Osteoblast (primary cell): Measurements from ENCODE around the gene SYT8. TPM values are rescaled to one million over a fixed set of nuclear protein-coding genes. Genes with fewer than 3 reads are reported as not detected.
A peak's percentile ranks its signal among the peaks of the same experiment; 100 is the strongest.

Experiments
- DNase-seq: peaks from one replicate; pipeline ENCODE4 v3.0.0; 2011; ENCODE audit warnings: low spot score, mixed read lengths; ENCODE audit not compliant: insufficient read length; ENCODE audit errors: missing footprints
- H2AFZ ChIP-seq: 2 replicates; pipeline ENCODE4 v1.6.0; 2011; ENCODE audit warnings: mild to moderate bottlenecking, low read length
- H3K27ac ChIP-seq: 2 replicates; pipeline ENCODE4 v1.5.1; 2011; ENCODE audit warnings: mild to moderate bottlenecking, low read depth, low read length, moderate library complexity
- H3K27me3 ChIP-seq: 2 replicates; pipeline ENCODE4 v1.6.0; 2012; ENCODE audit warnings: mild to moderate bottlenecking, control low read depth, inconsistent platforms, low read length, moderate library complexity; ENCODE audit not compliant: insufficient read depth
- H3K36me3 ChIP-seq: 2 replicates; pipeline ENCODE4 v1.5.1; 2011; ENCODE audit warnings: mild to moderate bottlenecking, low read length, control low read depth, moderate library complexity; ENCODE audit not compliant: insufficient read depth
- H3K4me1 ChIP-seq: 2 replicates; pipeline ENCODE4 v1.5.1; 2011; ENCODE audit warnings: mild to moderate bottlenecking, low read length, control low read depth, moderate library complexity; ENCODE audit not compliant: insufficient read depth
- H3K4me2 ChIP-seq: 2 replicates; pipeline ENCODE4 v1.6.0; 2011; ENCODE audit warnings: mild to moderate bottlenecking, low read length; ENCODE audit not compliant: insufficient read depth
- H3K4me3 ChIP-seq: fragments of 200-600 bp; sonication (generic); 3 replicates; pipeline ENCODE4 v1.5.1; 2012; ENCODE audit warnings: mild to moderate bottlenecking, low read length, inconsistent platforms; ENCODE audit not compliant: insufficient read depth
- H3K79me2 ChIP-seq: 2 replicates; pipeline ENCODE4 v1.6.0; 2012; ENCODE audit warnings: mild to moderate bottlenecking, low read length, control low read depth, inconsistent platforms; ENCODE audit not compliant: insufficient read depth
- H3K9me3 ChIP-seq: 2 replicates; pipeline ENCODE4 v1.5.1; 2011; ENCODE audit warnings: low read depth, low read length, control low read depth
- H4K20me1 ChIP-seq: 2 replicates; pipeline ENCODE4 v1.6.0; 2012; ENCODE audit warnings: mild to moderate bottlenecking, low read length, control low read depth; ENCODE audit not compliant: insufficient read depth
- CTCF ChIP-seq: IDR thresholded peaks from 2 replicates; pipeline ENCODE4 v1.5.1; 2011; ENCODE audit warnings: mild to moderate bottlenecking, low read depth, low read length, moderate library complexity; ENCODE audit errors: extremely low read depth
- total RNA-seq: library from RNA; depleted of rRNA; stranded (reverse); fragments of >200 nt; gene quantifications from 2 replicates; pipeline ENCODE4 v1.2.3, GENCODE V29; 2012

The SYT8 gene
- total RNA-seq, 1 donor, result 0.36 TPM

GRCh38 chr11:1825039-1825740 is 9.6 kb upstream of the SYT8 start:
- H3K27ac ChIP-seq, result peak overlapping the region; percentile 94
- no peak overlapping the region for H2AFZ ChIP-seq
- no peak overlapping the region for H3K4me3 ChIP-seq
- H4K20me1 ChIP-seq, result no peaks in the 10 kb centered on the region
- H3K9me3 ChIP-seq, result no peaks in the 10 kb centered on the region
- H3K36me3 ChIP-seq, result no peaks in the 10 kb centered on the region
- TF ChIP-seq CTCF, result peak; percentile 54
- DNase-seq, result peak; percentile 96
- no peaks in the 10 kb centered on the region for H3K79me2 ChIP-seq
- no peak overlapping the region for H3K4me2 ChIP-seq
- no peaks in the 10 kb centered on the region for H3K27me3 ChIP-seq
- peaks cover 60% of the 10 kb centered on the region for H3K4me1 ChIP-seq

- Histone ChIP-seq H2AFZ (no peak overlapping the region), H3K4me2 (peak overlapping the region; percentile 75)
Observed at GRCh38 chr11:1825785-1826451, 8.9 kb upstream of the SYT8 start.

GRCh38 chr11:1826552-1827094 is 8.2 kb upstream of the SYT8 start:
- H2AFZ ChIP-seq, result peak overlapping the region; percentile 73
- no peaks in the 10 kb centered on the region for H3K36me3 ChIP-seq
- peak overlapping the region; percentile 75 for H3K4me2 ChIP-seq
- no peaks in the 10 kb centered on the region for H3K27me3 ChIP-seq
- no peaks in the 10 kb centered on the region for H3K9me3 ChIP-seq
- no peaks in the 10 kb centered on the region for H4K20me1 ChIP-seq
- DNase-seq, result peak; percentile 99
- TF ChIP-seq CTCF, result peak; percentile 34
- peak overlapping the region; percentile 94 for H3K27ac ChIP-seq
- H3K79me2 ChIP-seq, result no peaks in the 10 kb centered on the region
- H3K4me3 ChIP-seq, result peak overlapping the region; percentile 46
- H3K4me1 ChIP-seq, result peaks cover 55% of the 10 kb centered on the region

More at GRCh38 chr11:1825785-1826451, 8.9 kb upstream of the SYT8 start:
- H3K4me1 ChIP-seq, result peaks cover 56% of the 10 kb centered on the region
- peak overlapping the region; percentile 94 for H3K27ac ChIP-seq
- H4K20me1 ChIP-seq, result no peaks in the 10 kb centered on the region
- H3K79me2 ChIP-seq, result no peaks in the 10 kb centered on the region
- H3K9me3 ChIP-seq, result no peaks in the 10 kb centered on the region
- no peak overlapping the region for H3K4me3 ChIP-seq
- H3K27me3 ChIP-seq, result no peaks in the 10 kb centered on the region
- DNase-seq, result peak; percentile 76
- no peak for TF ChIP-seq CTCF
- no peaks in the 10 kb centered on the region for H3K36me3 ChIP-seq
